ENCODE results near the gene C2orf68. TPM values are rescaled to one million over a fixed set of nuclear protein-coding genes. Genes with fewer than 3 reads are reported as not detected.

The C2orf68 gene
- total and polyA plus RNA-seq, 9 of the 15 experiments (the other 6 are each of a cell fraction or from before 2014, with no cell fraction given): 22.1 to 50.0 (median 31.8) TPM

DNA sequence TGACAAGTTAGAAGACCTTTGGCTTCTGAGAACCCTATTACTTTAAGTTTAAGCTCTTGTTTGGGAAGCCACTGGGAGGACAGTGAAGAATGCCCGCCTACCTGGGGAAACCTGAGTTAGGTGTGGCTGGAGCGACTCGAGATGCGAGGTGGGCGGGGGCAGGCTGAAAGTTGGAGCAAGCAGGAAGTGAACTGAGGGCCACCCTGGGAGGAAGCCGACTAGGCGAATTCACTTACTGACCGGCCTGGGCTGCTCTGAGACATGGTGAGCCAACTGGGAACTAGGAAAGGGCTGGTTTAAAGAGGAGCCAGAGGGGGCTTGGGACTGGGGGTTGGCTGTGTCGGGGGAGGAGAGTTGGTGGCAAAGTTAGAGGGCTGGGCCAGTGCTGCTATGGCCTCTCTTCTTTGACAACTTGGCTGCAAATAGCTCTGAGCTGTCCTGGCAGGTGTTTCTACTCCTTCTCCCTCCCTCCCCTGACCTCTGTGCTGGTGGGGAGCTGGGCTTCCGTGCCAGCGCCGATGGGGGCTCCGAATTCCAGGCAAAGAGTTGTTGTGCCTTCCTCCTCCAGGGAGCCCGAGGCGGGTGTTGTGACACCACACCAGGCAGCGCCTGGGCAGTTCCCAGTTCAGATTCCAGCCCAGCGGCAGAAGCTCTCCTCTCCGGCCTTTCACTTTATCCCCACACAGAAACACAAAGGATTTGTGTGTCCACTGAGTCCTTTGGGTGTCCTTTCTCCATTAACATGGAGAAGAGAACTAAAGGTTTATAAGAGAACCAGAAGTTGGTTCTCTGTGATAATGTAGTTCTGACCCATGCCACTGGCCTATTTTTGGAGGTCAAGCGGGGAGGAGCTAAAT lies 34.3 kb downstream of the C2orf68 start, which contains the start of gene VAMP8 (continued):
- TF ChIP-seq TSC22D4 (tag; IDR thresholded peaks at IDR 0.05) (no peak), CCNT2 (IDR thresholded peaks at IDR 0.05; ENCODE audit: borderline replicate concordance, extremely low read depth, insufficient read length, low read depth, low read length) (no peak), ZNF644 (tag; IDR thresholded peaks at IDR 0.05; ENCODE audit: low read depth) (peak; percentile 26; the same call in 1 of the 2 replicates), ATF7 (IDR thresholded peaks at IDR 0.05) (0 out of 2 replicates have a peak, but pooled peaks have one; percentile 8), ZNF311 (CRISPR knock-in tag; IDR thresholded peaks at IDR 0.05) (no peak), NR2C2 (CRISPR knock-in tag; IDR thresholded peaks at IDR 0.05) (no peak), NR2C2 (tag; IDR thresholded peaks at IDR 0.05) (peak; percentile 82; the same call in 1 of the 2 replicates), RBFOX2 (IDR thresholded peaks at IDR 0.05; ENCODE audit: low read depth, low read length) (peak; percentile 67), NCOA2 (IDR thresholded peaks at IDR 0.05; ENCODE audit: partially characterized antibody in 2 of 2) (no peak)
- TF ChIP-seq, protein P1, sequence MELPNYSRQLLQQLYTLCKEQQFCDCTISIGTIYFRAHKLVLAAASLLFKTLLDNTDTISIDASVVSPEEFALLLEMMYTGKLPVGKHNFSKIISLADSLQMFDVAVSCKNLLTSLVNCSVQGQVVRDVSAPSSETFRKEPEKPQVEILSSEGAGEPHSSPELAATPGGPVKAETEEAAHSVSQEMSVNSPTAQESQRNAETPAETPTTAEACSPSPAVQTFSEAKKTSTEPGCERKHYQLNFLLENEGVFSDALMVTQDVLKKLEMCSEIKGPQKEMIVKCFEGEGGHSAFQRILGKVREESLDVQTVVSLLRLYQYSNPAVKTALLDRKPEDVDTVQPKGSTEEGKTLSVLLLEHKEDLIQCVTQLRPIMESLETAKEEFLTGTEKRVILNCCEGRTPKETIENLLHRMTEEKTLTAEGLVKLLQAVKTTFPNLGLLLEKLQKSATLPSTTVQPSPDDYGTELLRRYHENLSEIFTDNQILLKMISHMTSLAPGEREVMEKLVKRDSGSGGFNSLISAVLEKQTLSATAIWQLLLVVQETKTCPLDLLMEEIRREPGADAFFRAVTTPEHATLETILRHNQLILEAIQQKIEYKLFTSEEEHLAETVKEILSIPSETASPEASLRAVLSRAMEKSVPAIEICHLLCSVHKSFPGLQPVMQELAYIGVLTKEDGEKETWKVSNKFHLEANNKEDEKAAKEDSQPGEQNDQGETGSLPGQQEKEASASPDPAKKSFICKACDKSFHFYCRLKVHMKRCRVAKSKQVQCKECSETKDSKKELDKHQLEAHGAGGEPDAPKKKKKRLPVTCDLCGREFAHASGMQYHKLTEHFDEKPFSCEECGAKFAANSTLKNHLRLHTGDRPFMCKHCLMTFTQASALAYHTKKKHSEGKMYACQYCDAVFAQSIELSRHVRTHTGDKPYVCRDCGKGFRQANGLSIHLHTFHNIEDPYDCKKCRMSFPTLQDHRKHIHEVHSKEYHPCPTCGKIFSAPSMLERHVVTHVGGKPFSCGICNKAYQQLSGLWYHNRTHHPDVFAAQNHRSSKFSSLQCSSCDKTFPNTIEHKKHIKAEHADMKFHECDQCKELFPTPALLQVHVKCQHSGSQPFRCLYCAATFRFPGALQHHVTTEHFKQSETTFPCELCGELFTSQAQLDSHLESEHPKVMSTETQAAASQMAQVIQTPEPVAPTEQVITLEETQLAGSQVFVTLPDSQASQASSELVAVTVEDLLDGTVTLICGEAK (IDR thresholded peaks at IDR 0.05): peak; percentile 28; the same call in 1 of the 2 replicates
- TF ChIP-seq, protein P1 (CRISPR knock-in tag; IDR thresholded peaks at IDR 0.05): no peak
- TF ChIP-seq, protein P2, sequence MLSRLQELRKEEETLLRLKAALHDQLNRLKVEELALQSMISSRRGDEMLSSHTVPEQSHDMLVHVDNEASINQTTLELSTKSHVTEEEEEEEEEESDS (CRISPR knock-in tag; IDR thresholded peaks at IDR 0.05): no peak
